RCC 7860 (cell line): ENCODE measurements around the gene OR2J2.
"Not testable (repeated sequence)": the region's sequence is repeated elsewhere in the genome, so short reads cannot be mapped to it uniquely, and the experiment has no call there.

Experiments
- DNase-seq: peaks from one replicate; pipeline ENCODE4 v3.0.0-alpha.2; 2015; ENCODE audit warnings: low spot score
- FAIRE-seq: peaks from 2 replicates; lab custom pipeline; 2012; peaks lifted over from hg19 to GRCh38; lab: Jason Lieb, UNC

The OR2J2 gene

GRCh38 chr6:29170607-29171006, at the start of gene OR2J2:
Gene OR2J2 (plus strand): TSS chr6:29170907. CDS start chr6:29173636, 2,729 bp downstream.
- not testable (repeated sequence) for FAIRE-seq

GRCh38 chr6:29129326-29130012, 41.2 kb upstream of the OR2J2 start:
- FAIRE-seq (no peak), DNase-seq (no peak)

More at GRCh38 chr6:29170607-29171006, at the start of gene OR2J2:
- not testable (repeated sequence) for DNase-seq

GRCh38 chr6:29130644-29131043, 40.1 kb upstream of the OR2J2 start:
- FAIRE-seq (no peak), DNase-seq (no peak)

GRCh38 chr6:29131691-29132090, 39.0 kb upstream of the OR2J2 start:
- DNase-seq: no peak
- FAIRE-seq: no peak

GRCh38 chr6:29137724-29138123, 33.0 kb upstream of the OR2J2 start:
- no peak for FAIRE-seq
- no peak for DNase-seq

- FAIRE-seq (peak; percentile 67), DNase-seq (peak; percentile 78)
Measured at GRCh38 chr6:29141606-29142005, 29.1 kb upstream of the OR2J2 start.

- DNase-seq: peak; percentile 84
- FAIRE-seq: peak; percentile 80
Measured at GRCh38 chr6:29142309-29142708, 28.4 kb upstream of the OR2J2 start.

- peak; percentile 31 for DNase-seq
- no peak for FAIRE-seq
Measured at GRCh38 chr6:29146179-29146578, 24.5 kb upstream of the OR2J2 start.

GRCh38 chr6:29147074-29147473, 23.6 kb upstream of the OR2J2 start:
- DNase-seq: no peak
- FAIRE-seq: no peak

GRCh38 chr6:29149444-29149843, 21.3 kb upstream of the OR2J2 start:
- DNase-seq: not testable (repeated sequence)

GRCh38 chr6:29153083-29153482, 17.6 kb upstream of the OR2J2 start:
- FAIRE-seq (no peak), DNase-seq (no peak)

More at GRCh38 chr6:29149444-29149843, 21.3 kb upstream of the OR2J2 start:
- not testable (repeated sequence) for FAIRE-seq

GRCh38 chr6:29155182-29155581, 15.5 kb upstream of the OR2J2 start:
- not testable (repeated sequence) for DNase-seq, FAIRE-seq

GRCh38 chr6:29159922-29160321, 10.8 kb upstream of the OR2J2 start:
- not testable (repeated sequence) for DNase-seq

GRCh38 chr6:29165571-29165970, 5.1 kb upstream of the OR2J2 start:
- FAIRE-seq, DNase-seq: not testable (repeated sequence)

More at GRCh38 chr6:29159922-29160321, 10.8 kb upstream of the OR2J2 start:
- FAIRE-seq: not testable (repeated sequence)

GRCh38 chr6:29171736-29172135, 1.0 kb downstream of the OR2J2 start:
- no peak for FAIRE-seq

GRCh38 chr6:29183594-29183993, 12.9 kb downstream of the OR2J2 start:
- DNase-seq (no peak), FAIRE-seq (no peak)

More at GRCh38 chr6:29171736-29172135, 1.0 kb downstream of the OR2J2 start:
- DNase-seq: no peak

GRCh38 chr6:29188659-29189058, 18.0 kb downstream of the OR2J2 start:
- FAIRE-seq, DNase-seq: not testable (repeated sequence)

- no peak for FAIRE-seq
- DNase-seq: no peak
Measured at GRCh38 chr6:29200767-29201662, 30.3 kb downstream of the OR2J2 start.

- FAIRE-seq: no peak
- DNase-seq: no peak
Measured at GRCh38 chr6:29201966-29202365, 31.3 kb downstream of the OR2J2 start.

- DNase-seq: no peak
Measured at GRCh38 chr6:29211488-29211887, 40.8 kb downstream of the OR2J2 start.

GRCh38 chr6:29216528-29216927, 45.8 kb downstream of the OR2J2 start:
- FAIRE-seq (no peak), DNase-seq (no peak)

More at GRCh38 chr6:29211488-29211887, 40.8 kb downstream of the OR2J2 start:
- no peak for FAIRE-seq
